IPS-NIHi11 (cell line): ENCODE data around the gene GBA2.

Experiments
- DNase-seq: peaks from one replicate; pipeline ENCODE4 v3.0.0; 2012; ENCODE audit warnings: mixed read lengths, low spot score

Gene GBA2

DNA sequence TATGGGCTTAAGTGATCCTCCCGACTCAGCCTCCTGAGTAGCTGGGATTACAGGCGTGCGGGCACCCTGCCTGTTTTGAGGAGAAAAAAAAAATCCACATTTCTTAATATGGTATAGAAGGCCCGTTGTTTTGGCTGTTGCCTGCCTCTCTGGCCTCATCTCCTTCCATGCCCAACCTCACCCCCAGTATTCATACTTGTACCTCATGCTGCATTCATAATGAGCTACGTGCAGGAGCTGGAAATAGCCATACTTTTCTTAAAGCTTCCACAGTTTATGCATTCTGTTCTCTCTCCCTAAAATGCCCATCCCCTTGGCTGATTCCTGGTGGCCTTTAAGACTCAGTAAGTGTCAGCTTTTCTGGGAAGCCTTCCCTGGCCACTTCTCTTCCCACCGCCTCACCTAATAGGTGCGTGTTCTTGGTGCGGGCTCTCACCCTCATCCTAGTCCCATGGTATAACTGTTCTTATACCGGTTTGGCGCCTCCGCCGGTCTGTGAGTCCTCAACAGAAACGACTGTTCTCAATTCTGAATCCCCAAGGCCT is 57.2 kb downstream of the GBA2 start:
- DNase-seq = no peak

DNA sequence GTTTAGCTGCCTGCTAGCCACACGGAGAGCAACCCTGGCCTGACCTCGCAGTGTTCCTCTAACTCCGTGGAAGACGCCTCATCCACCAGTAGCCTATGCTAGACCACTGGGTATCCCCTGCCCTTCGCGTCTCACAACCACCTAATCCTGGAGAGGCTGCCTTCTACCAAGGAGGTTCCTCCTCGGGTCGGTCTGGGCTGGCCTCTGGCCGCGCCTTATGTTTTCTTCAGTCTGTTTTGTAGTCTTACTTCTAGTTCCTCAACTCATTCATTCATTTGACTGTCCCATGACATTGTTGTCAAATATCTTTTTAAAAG is 57.7 kb downstream of the GBA2 start:
- peak; percentile 49 for DNase-seq

DNA sequence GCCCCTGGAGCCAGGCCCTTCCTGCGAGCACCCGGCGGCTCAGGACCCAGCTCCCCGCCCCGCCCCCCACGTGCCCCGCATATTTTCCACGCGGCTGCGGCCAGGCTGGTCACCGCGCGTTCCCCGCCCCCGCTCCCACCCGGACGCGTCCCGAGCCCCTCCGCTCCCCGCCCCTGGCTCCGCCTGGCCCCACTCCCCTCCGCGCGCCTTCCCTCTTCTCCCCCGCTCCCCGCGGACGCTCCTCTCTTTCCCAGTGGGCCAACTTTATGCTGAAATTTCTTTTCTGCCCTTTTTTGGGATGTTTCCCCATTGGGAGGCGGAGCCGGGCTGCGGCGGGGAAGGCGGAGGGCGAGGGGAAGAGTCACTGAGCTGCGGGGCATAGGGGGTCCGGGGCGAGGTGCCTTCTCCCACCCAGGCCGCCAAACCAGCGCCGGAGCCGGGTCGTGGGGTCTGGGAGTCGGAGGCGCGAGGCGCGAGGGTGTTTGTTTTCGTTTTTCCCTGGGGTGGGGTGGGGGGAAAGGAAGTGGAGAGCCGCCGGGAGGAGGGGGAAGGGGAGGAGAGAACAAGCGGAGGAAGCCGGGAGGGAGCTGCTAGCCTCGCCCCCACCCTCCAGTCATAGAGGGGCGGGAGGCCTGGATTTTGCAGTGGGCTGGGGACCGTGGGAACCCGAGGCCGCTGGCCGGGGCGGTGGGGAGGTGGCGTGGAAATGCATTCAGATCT is 58.3 kb downstream of the GBA2 start:
- peak; percentile 77 for DNase-seq

DNA sequence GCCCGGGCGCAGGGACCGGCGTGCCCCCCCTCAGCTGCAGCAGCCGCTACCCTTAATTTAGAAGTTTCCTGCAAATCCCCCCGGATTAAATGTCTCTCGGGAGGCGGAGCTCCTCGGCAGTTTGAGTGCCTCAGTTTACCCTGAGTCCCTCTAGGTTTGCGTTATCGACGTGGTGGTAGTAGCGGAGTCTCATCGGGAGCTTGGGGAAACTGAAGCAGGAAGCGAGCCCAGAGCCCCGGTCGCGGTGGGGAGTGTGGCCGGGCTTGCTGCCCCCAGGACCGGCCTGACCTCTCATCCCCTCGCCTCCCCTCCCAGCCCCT is 58.8 kb downstream of the GBA2 start:
- no peak for DNase-seq

DNA sequence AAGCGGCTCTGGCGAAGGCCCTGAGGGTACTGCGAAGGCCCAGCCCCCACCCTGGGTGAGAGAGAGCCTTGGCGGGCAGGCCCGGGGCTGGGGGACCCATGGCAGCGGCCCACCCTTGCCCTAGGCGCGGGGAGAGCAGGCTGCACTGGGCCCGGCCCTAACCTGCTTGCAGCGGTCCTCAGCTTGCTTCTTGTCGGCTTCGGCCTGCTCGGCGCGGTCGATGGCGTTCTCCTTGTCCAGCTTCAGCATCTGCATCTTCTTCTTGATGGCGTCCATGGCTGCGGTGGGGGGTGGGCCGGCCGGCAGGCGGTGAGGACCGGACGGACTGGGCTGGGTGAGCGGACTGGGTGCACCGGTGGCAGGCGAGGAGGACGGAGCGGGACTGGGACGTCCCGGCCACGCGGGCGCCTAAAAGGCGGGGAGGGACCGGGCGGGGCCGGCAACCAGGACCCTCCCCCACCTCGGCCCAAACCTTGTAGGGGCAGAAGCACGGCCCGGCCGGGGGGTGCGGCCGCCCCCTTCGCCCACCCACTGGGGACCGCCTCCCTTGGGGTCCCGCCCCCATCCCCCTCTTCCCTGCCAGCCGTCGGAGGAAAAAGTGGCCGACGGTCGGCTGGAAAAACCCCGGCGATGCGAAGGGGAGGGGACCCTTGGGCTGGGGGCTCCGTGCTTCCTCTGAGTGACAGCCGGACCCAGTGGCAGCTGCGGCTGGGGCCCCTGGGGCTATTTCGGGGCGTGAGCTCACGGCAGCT is 59.3 kb downstream of the GBA2 start, which contains the start of gene TPM2:
TSS of gene TPM2 (minus strand) at position 384 of the 752 bp plus-strand sequence. CDS start at position 276, 108 bp downstream.
- DNase-seq = peak; percentile 83

DNA sequence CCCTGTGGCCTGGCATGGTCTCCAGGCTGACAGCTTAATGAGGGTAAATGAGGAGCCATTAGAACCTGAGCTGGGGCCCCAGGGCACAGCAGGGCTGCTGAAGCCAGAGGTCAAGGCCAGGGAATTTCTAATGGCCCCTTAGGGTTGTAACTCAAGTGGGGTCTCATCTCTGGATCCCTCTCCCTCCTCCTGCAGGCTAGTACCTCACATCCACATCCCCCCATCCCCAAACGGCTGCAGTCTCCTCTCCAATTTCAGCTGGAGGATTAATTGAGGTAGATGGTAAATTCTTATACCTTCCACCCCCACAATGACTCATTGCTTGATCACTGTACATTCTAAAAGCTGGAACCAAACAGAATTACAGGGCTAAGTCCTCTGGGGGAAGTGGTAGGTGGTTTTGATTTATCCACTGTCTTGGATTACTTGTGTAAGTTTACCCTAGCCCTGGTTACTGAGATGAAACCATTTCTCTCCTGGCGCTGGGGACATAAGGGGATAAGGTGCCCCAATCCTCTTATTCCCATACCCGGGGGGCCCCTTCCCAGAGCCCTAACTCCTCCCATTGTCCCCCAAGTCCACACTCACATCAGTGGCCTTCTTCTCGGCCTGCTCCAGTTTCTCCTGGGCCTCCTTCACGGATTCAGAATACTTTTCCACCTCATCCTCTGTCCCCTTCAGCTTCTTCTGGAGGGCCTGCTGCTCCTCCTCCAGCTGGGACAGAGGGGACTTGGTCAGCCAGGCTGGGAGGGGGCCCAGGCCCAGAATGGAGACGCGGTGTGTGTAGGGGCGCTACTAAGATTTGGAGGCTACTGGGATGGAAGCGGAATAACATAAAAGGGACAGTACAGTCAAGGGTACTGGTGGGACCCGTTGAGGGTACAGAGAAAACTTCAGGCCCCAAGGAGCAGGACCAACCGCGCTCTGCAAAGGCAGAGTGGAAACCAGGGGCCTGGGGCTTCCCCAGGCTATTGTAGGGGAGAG is 60.2 kb downstream of the GBA2 start:
- DNase-seq = no peak

DNA sequence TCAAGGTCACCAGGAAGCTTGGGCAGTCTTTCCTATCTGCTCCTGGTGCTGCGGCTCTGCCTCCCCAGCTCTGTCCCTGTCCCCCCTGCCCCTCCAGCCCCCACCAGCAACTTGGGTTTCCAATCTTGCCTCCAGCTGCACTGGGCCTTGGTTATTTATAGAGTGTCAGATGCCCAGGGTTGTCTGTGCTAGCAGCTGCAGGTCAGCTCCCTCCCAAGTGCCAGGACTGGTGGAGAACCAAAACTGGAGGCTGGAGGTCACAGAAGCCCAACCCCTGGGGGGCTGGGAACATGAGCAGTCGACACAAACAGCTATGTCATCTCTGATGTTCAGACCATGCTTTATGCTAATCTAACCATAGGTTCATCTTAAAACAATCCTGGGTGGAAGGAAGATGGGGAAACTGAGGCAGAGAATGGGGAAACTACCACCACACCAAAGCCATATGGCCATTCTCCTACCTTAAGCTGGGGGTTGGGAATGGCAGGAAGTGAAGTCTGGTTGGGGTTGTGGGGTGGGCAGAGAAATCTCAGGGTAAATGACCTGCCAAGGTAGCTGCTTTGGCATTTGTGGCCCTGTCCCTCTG is 61.0 kb downstream of the GBA2 start:
- DNase-seq = no peak

DNA sequence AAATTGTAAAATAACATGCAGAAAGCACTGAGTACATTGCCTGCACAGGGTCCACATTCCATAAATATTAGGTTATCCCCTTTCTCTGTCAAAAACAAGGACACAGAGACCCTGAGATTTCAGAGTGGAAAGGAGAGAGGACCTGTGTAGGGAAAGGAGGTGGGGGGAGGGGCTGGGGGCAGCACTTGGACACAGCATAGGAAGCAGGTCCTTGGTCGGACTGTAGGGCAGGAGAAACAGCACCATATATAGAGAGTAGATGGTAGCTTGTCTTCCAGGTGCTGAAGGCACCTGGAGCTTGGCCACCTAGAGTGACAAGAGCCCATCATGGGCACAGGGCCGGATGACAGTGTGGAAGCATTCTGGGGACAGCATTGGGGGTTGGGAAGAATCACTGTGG is 61.7 kb downstream of the GBA2 start:
- DNase-seq = no peak
